Stimulated activated CD8-positive, alpha-beta memory T cell treated with anti-CD3 and anti-CD28 coated beads, Interleukin-7, amount 100 ng/mL, for 48 hours (primary cell): ENCODE measurements around the gene ADAMTS12.

Experiments
- DNase-seq, 2 donors: peaks; one replicate each; pipeline ENCODE4 v3.0.0-alpha.2; 2020; ENCODE audit warnings: low read depth in 1 of 2; ENCODE audit errors: extremely low read depth in 1 of 2

ADAMTS12 gene

DNA sequence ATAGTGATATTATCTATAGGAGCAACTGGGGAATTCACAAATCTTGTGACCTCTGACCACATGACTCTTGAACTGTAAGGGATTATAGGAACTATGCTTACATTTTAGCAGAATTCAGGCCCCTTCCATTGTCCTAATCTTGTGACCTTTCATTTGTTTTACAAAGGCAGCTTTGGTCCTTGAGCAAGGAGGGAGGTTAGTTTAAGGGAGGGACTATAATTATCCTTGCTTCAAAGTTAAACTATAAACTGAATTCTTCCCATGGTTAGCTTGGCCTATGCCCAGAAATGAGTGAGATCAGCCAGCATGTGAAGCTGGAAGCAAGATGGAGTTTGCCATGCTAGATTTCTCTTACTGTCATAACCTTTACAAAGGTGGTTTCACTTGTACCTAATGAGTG, 399.8 kb downstream of the ADAMTS12 start:
- DNase-seq: no peak

DNA sequence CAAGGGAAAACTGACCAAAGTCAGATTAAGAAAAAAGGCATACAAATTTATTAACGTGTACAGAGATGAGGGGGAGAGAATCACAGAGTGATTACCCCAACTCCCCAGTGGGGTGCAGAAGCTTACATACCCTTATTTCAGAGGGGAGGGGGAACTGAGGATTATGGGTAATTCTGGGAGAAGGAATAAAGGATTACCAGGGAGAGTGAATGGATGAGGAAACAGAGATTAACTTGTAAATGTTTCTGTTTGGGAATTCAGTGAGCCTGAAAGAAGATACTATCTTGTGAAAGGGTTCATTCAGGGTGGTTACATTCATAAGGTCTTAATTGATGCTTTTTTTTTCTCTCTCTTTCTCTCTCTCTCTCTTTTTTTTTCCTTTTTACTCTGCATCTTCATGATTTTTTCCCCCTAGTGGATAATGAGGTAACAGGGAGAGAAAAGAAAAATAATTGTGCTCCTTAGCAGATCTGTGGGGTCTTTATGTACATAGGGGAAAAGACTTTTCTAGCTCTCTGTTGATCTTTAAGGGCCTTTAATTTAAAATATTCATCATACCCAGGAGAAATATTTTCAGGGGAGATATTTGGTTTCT, 401.6 kb downstream of the ADAMTS12 start:
- DNase-seq: no peak

- no peak for DNase-seq
Measured at GRCh38 chr5:33489481-33490067, 402.2 kb downstream of the ADAMTS12 start.

DNA sequence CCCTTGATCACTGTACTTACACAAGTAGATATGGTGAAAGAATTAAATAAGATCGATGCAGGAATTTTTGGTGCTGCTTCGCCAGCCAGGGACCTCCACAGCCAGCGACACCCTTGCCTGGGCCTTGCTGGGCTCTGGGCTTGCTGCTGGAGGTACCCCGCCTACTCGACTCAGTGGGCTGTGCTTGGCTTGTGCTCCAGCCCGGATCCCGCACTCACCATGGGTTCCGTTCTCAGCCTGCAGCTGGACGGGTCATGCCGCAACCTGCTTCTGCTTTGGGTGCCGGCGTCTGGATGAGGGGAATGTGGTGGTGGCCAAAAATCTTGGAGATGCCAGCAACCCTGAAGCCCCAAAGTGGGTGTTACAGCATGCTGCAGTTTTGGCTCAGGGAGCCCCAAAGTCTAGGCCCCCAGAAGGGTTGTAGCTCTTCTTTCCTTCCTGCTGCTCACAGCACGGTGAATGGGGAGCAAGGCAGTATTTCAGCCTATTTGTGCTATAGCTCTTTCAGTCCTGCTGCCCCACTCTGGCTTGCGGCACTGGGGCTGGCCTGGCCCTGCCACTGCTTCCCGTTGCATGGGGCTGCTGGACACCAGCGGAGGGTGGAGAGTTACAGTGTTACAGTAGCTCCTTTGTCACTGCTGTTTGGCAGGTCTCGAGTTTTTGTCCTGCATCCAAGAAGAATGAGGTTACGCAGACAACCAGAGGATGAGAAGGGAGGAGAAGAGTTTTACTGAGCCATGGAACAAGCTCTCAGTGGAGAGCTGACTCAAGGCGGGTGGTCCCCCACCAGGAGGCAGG, 403.0 kb downstream of the ADAMTS12 start:
- DNase-seq: no peak

- DNase-seq: no peak
Measured at GRCh38 chr5:33487236-33487635, 404.6 kb downstream of the ADAMTS12 start.

- no peak for DNase-seq
Measured at GRCh38 chr5:33482335-33482734, 409.5 kb downstream of the ADAMTS12 start.

GRCh38 chr5:33480876-33481275, 410.9 kb downstream of the ADAMTS12 start:
- no peak for DNase-seq

- no peak for DNase-seq
Measured at GRCh38 chr5:33479311-33479710, 412.5 kb downstream of the ADAMTS12 start.

DNA sequence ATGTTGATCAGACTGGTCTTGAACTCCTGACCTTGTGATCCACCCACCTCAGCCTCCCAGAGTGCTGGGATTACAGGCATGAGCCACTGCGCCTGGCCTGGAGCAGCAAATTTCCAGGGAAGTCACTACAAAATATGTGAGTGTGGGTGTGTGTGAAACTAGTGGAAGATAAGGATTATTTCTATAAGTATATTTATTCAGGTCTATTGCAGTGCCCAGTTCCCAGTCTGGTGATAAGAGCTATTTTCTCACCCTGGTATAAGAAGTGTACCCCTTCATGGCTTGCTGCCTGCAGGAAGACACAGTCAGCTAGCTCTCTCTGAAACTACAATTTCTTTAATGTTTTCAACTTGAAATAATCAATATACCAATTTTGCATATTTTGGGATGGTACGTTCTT, 414.0 kb downstream of the ADAMTS12 start:
- no peak for DNase-seq

DNA sequence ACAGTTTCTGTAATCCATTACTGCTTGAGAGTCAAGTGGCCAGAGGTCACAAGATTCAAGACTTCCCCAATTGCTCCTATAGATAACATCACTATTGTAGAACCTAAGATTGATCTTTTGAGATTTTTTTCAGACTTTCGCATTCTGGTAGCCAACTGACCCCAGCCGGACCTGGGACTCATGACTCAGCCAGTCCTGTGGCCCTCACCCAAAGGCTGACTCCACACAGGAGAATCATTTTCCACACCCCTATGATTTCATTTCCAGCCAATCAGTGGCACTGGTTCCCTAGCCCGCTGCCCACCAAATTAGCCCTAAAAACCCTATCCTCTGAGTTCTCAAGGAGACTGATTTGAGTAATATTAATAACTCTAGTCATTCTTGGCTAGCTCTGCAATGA, 414.8 kb downstream of the ADAMTS12 start:
- DNase-seq: no peak

DNA sequence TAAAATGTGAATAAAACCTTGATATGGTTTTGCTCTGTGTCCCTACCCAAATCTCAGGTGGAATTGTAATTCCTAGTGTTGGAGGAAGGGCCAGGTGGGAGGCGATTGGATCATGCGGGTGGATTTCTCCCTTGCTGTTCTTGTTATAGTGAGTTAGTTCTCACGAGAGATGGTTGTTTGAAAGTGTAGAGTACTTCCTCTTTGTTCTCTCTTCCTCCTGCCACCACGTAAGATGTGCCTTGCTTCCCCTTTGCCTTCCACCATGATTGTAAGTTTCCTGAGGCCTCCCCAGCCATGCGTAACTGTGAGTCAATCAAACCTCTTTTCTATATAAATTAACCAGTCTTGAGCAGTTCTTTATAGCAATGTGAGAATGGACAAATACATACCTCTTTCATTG, 416.1 kb downstream of the ADAMTS12 start:
- no peak for DNase-seq

DNA sequence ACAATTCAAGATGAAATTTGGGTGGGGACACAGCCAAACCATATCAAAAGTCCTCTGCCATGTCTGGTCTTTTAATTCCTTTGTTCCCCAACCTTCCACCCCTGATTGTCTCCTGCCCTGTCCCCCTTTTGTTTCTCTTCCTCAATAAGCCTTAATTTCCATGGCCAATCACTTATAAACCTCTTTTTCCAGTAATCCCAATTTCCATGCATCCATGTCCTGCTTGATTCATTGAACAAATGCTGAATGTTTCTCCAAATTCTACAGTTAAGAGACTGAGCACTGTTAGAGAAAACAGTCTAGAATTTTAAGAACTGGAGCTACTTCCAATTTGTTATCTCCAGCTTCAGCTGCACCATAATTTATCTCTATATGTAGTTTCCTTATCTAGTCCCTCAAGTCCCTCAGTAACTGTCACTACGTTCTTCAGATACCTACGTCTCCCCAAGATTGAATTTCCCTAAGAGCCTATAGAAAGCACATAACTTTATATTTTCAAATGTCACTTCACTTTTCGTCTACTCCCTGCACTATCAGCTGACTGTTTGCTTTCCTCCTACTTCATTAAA, 416.8 kb downstream of the ADAMTS12 start:
- DNase-seq: no peak

- no peak for DNase-seq
Measured at GRCh38 chr5:33474004-33474403, 417.8 kb downstream of the ADAMTS12 start.
